Liver (tissue), 3 donors: ENCODE data around the gene ABCB1.
A peak's percentile ranks its signal among the peaks of the same experiment; 100 is the strongest.

ENCODE experiments used
- ATF3 ChIP-seq: IDR thresholded peaks from 2 replicates; pipeline ENCODE4 v1.6.1; 2016; ENCODE audit warnings: antibody characterized with exemption
- FOXA1 ChIP-seq: IDR thresholded peaks from 2 replicates; pipeline ENCODE4 v1.6.1; 2016; ENCODE audit warnings: antibody characterized with exemption
- GABPA ChIP-seq, 2 donors: IDR thresholded peaks in 1 of 2; conservative IDR thresholded peaks in 1 of 2; 2 replicates each; pipeline ENCODE4 v1.6.1; 2016; ENCODE audit warnings: antibody characterized with exemption in 2 of 2, mild to moderate bottlenecking in 1 of 2, moderate library complexity in 1 of 2
- HNF4G ChIP-seq: IDR thresholded peaks from 2 replicates; pipeline ENCODE4 v1.6.1; 2016; ENCODE audit warnings: antibody characterized with exemption
- JUND ChIP-seq, 2 donors: IDR thresholded peaks; 2 replicates each; pipeline ENCODE4 v1.6.1; 2016; ENCODE audit warnings: antibody characterized with exemption in 2 of 2
- MAX ChIP-seq: IDR thresholded peaks from 2 replicates; pipeline ENCODE4 v1.6.1; 2016; ENCODE audit warnings: antibody characterized with exemption
- RAD21 ChIP-seq, 2 donors: IDR thresholded peaks; 2 replicates each; pipeline ENCODE4 v1.6.1; 2016; ENCODE audit warnings: antibody characterized with exemption in 2 of 2, mild to moderate bottlenecking in 2 of 2
- RXRA ChIP-seq, 2 donors: IDR thresholded peaks; 2 replicates each; pipeline ENCODE4 v1.6.1; 2017 to 2018; ENCODE audit warnings: antibody characterized with exemption in 2 of 2, mild to moderate bottlenecking in 1 of 2
- SP1 ChIP-seq: IDR thresholded peaks from 2 replicates; pipeline ENCODE4 v1.6.1; 2018; ENCODE audit warnings: antibody characterized with exemption, mild to moderate bottlenecking
- TAF1 ChIP-seq: conservative IDR thresholded peaks from 2 replicates; pipeline ENCODE4 v1.6.1; 2016; ENCODE audit warnings: antibody characterized with exemption, mild to moderate bottlenecking
- YY1 ChIP-seq: IDR thresholded peaks from 2 replicates; pipeline ENCODE4 v1.6.1; 2016; ENCODE audit warnings: antibody characterized with exemption, mild to moderate bottlenecking
- ZBTB33 ChIP-seq: IDR thresholded peaks from 2 replicates; pipeline ENCODE4 v1.6.1; 2016; ENCODE audit warnings: antibody characterized with exemption
- TF ChIP-seq, protein P1 (sequence below): fragments of 150-350 bp; IDR thresholded peaks from 2 replicates; pipeline ENCODE4 v1.5.1; 2017; ENCODE audit warnings: improper control_type of control experiment, low read depth, low read length; ENCODE audit not compliant: missing input control
- TF ChIP-seq, protein P2 (sequence below): IDR thresholded peaks from 2 replicates; pipeline ENCODE4 v1.6.1; 2016; ENCODE audit warnings: antibody characterized with exemption, mild to moderate bottlenecking
- donor health status: healthy.
- donor health status: healthy.

GRCh38 chr7:87506246-87507180 is 94.2 kb downstream of the ABCB1 start:
- TF ChIP-seq FOXA1, result no peak
- TF ChIP-seq, protein P1, sequence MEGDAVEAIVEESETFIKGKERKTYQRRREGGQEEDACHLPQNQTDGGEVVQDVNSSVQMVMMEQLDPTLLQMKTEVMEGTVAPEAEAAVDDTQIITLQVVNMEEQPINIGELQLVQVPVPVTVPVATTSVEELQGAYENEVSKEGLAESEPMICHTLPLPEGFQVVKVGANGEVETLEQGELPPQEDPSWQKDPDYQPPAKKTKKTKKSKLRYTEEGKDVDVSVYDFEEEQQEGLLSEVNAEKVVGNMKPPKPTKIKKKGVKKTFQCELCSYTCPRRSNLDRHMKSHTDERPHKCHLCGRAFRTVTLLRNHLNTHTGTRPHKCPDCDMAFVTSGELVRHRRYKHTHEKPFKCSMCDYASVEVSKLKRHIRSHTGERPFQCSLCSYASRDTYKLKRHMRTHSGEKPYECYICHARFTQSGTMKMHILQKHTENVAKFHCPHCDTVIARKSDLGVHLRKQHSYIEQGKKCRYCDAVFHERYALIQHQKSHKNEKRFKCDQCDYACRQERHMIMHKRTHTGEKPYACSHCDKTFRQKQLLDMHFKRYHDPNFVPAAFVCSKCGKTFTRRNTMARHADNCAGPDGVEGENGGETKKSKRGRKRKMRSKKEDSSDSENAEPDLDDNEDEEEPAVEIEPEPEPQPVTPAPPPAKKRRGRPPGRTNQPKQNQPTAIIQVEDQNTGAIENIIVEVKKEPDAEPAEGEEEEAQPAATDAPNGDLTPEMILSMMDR, result peak; percentile 45
- TF ChIP-seq JUND (IDR thresholded peaks at IDR 0.05), result no peak
- TF ChIP-seq SP1, result no peak
- peak; percentile 81 to 83 for TF ChIP-seq RAD21 (IDR thresholded peaks at IDR 0.05)
- TF ChIP-seq GABPA (IDR thresholded peaks at IDR 0.05 in 1 of 2, conservative IDR thresholded peaks at IDR 0.05 in 1 of 2), result no peak
- TF ChIP-seq RXRA (IDR thresholded peaks at IDR 0.05), result no peak
- no peak for TF ChIP-seq ATF3
- TF ChIP-seq YY1, result no peak
- TF ChIP-seq ZBTB33, result no peak
- no peak for TF ChIP-seq HNF4G
- TF ChIP-seq, protein P2, sequence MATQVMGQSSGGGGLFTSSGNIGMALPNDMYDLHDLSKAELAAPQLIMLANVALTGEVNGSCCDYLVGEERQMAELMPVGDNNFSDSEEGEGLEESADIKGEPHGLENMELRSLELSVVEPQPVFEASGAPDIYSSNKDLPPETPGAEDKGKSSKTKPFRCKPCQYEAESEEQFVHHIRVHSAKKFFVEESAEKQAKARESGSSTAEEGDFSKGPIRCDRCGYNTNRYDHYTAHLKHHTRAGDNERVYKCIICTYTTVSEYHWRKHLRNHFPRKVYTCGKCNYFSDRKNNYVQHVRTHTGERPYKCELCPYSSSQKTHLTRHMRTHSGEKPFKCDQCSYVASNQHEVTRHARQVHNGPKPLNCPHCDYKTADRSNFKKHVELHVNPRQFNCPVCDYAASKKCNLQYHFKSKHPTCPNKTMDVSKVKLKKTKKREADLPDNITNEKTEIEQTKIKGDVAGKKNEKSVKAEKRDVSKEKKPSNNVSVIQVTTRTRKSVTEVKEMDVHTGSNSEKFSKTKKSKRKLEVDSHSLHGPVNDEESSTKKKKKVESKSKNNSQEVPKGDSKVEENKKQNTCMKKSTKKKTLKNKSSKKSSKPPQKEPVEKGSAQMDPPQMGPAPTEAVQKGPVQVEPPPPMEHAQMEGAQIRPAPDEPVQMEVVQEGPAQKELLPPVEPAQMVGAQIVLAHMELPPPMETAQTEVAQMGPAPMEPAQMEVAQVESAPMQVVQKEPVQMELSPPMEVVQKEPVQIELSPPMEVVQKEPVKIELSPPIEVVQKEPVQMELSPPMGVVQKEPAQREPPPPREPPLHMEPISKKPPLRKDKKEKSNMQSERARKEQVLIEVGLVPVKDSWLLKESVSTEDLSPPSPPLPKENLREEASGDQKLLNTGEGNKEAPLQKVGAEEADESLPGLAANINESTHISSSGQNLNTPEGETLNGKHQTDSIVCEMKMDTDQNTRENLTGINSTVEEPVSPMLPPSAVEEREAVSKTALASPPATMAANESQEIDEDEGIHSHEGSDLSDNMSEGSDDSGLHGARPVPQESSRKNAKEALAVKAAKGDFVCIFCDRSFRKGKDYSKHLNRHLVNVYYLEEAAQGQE, result no peak
- no peak for TF ChIP-seq TAF1
- no peak for TF ChIP-seq MAX
